ENCODE results near the gene MED15.

GRCh38 chr22:20579273-20580120, 72.1 kb downstream of the MED15 start:
- TF ChIP-seq, protein P1, sequence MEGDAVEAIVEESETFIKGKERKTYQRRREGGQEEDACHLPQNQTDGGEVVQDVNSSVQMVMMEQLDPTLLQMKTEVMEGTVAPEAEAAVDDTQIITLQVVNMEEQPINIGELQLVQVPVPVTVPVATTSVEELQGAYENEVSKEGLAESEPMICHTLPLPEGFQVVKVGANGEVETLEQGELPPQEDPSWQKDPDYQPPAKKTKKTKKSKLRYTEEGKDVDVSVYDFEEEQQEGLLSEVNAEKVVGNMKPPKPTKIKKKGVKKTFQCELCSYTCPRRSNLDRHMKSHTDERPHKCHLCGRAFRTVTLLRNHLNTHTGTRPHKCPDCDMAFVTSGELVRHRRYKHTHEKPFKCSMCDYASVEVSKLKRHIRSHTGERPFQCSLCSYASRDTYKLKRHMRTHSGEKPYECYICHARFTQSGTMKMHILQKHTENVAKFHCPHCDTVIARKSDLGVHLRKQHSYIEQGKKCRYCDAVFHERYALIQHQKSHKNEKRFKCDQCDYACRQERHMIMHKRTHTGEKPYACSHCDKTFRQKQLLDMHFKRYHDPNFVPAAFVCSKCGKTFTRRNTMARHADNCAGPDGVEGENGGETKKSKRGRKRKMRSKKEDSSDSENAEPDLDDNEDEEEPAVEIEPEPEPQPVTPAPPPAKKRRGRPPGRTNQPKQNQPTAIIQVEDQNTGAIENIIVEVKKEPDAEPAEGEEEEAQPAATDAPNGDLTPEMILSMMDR (IDR thresholded peaks at IDR 0.05): no peak
- TF ChIP-seq POLR2A (IDR thresholded peaks at IDR 0.05): no peak
